ENCODE data around the gene ZFP14.

DNA sequence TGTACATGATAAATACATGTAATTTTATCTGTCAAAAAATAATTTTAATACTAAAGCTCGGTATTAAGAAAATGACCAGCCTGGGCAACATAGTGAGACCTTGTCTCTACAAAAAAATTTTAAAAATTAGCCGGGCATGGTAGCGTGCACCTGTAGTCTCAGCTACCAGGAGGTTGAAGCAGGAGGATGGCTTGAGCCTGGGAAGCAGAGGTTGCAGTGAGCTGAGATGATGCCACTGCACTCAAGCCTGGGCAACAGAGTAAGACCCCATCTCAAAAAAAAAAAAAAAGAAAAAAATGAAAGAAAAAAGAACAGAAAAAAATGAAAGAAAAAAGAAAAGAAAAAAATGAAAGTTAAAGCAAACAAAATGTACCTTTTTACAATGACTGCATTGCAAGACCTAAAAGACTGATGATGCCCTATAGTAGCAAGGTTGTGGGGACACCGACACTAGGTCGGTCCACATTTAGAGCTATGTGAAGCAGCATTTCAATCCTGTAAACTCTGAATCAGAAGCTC is 5.3 kb downstream of the ZFP14 start:
- TF ChIP-seq, protein P1, sequence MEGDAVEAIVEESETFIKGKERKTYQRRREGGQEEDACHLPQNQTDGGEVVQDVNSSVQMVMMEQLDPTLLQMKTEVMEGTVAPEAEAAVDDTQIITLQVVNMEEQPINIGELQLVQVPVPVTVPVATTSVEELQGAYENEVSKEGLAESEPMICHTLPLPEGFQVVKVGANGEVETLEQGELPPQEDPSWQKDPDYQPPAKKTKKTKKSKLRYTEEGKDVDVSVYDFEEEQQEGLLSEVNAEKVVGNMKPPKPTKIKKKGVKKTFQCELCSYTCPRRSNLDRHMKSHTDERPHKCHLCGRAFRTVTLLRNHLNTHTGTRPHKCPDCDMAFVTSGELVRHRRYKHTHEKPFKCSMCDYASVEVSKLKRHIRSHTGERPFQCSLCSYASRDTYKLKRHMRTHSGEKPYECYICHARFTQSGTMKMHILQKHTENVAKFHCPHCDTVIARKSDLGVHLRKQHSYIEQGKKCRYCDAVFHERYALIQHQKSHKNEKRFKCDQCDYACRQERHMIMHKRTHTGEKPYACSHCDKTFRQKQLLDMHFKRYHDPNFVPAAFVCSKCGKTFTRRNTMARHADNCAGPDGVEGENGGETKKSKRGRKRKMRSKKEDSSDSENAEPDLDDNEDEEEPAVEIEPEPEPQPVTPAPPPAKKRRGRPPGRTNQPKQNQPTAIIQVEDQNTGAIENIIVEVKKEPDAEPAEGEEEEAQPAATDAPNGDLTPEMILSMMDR (IDR thresholded peaks at IDR 0.05; ENCODE audit: low read depth, low read length) = no peak
- TF ChIP-seq EZH2phosphoT487 (IDR thresholded peaks at IDR 0.05; ENCODE audit: low read depth) = no peak

All from OCI-LY3 (cell line).